GM12874 (cell line): ENCODE results near the gene FOXP2.

Experiments
- TF ChIP-seq, protein P1 (sequence below): IDR thresholded peaks from 2 replicates; pipeline ENCODE4 v1.5.1; 2011; ENCODE audit warnings: low read depth, mild to moderate bottlenecking, control low read depth, low read length, moderate library complexity; ENCODE audit not compliant: insufficient read depth

Gene FOXP2

GRCh38 chr7:114653364-114654088, 238.9 kb downstream of the FOXP2 start:
- TF ChIP-seq, protein P1, sequence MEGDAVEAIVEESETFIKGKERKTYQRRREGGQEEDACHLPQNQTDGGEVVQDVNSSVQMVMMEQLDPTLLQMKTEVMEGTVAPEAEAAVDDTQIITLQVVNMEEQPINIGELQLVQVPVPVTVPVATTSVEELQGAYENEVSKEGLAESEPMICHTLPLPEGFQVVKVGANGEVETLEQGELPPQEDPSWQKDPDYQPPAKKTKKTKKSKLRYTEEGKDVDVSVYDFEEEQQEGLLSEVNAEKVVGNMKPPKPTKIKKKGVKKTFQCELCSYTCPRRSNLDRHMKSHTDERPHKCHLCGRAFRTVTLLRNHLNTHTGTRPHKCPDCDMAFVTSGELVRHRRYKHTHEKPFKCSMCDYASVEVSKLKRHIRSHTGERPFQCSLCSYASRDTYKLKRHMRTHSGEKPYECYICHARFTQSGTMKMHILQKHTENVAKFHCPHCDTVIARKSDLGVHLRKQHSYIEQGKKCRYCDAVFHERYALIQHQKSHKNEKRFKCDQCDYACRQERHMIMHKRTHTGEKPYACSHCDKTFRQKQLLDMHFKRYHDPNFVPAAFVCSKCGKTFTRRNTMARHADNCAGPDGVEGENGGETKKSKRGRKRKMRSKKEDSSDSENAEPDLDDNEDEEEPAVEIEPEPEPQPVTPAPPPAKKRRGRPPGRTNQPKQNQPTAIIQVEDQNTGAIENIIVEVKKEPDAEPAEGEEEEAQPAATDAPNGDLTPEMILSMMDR = no peak

DNA sequence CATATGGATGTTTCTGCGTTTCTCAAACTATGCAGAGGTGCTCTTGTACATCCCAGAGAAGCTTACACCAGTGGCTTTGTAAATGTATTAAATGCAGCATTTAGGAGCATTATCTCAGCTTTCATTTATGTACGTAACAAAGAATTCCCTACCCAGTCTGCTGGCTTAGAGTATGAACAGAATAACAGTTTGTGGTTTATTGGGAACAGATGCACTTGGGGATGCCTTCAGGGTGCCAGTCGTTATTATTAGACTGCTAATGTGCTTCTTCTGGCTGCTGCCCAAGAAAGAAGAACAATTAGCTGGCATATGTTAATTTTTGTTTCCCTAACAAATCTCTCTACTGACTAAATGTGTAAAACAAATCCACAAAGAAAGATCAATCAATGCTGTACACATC, 241.9 kb downstream of the FOXP2 start:
- TF ChIP-seq, protein P1 = no peak

- TF ChIP-seq, protein P1 = no peak
Observed at GRCh38 chr7:114657279-114657678, 242.7 kb downstream of the FOXP2 start.

- TF ChIP-seq, protein P1 = no peak
Observed at GRCh38 chr7:114658216-114658615, 243.6 kb downstream of the FOXP2 start.

GRCh38 chr7:114659409-114660125, 245.0 kb downstream of the FOXP2 start:
- TF ChIP-seq, protein P1 = no peak

- TF ChIP-seq, protein P1 = no peak
Observed at GRCh38 chr7:114660126-114660486, 245.5 kb downstream of the FOXP2 start.

DNA sequence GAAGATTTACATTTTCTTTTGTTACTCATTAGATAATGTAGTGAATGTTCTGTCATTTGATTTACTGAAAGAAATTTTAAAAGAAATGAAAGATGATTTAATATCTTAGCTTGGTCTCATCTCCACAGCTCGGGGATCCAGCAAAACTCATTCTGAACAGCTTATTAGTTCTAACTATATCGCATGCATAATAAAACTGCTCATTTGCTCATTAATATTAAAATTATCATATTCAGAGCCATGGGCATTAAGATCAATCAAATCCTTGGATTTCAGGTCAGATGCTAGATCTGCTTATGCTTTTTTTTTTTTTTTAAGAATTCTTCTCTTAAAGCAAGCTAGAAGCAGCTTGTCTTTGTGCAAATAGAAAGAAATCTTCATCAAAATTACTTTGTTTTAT, 246.1 kb downstream of the FOXP2 start:
- TF ChIP-seq, protein P1 = no peak
